HG02884 (cell line): Measurements from ENCODE around the gene PSMC3.

ENCODE experiments used
- ATAC-seq: cut with Tn5 transposase; IDR thresholded peaks from one replicate; pipeline ENCODE4 v1.9.1; 2021; ENCODE audit warnings: mild to moderate bottlenecking, moderate library complexity; ENCODE audit not compliant: unreplicated experiment

Gene PSMC3

DNA sequence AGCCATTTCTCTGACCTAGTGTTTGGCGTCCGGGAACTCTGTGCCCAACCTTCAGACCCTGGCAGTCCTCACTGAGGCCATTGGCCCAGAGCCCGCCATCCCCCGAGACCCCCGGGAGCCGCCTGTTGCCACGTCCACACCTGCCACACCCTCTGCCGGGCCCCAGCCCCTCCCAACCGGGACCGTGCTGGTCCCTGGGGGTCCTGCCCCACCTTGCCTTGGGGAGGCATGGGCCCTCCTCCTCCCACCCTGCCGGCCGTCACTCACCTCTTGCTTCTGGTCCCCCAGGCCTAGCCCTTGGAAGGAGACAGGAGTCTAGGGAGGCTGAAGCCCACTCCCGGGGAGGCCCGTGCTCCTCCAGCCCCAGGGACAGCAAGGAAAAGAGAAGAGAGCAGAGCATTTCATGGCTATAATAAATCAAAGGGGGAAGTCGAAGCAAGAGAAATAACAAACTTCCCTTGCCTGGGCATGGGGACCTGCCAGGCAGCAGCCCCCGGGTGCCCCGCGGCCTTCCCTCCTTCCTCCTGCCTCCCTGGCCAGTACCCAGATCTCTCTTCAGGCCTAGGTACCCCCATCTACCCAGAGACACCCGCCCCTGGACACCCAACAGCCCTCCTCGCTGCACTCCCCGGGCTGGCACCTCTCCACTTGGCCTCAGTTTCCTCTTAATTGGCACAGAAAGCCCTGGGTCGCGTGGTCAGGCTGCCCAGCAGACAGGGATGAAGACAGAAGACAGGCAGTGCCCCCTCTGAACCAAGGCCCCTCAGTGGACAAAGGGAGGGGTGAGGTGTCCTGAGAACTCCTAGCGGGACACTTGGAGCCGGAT lies 30.8 kb downstream of the PSMC3 start:
- no peak for ATAC-seq

DNA sequence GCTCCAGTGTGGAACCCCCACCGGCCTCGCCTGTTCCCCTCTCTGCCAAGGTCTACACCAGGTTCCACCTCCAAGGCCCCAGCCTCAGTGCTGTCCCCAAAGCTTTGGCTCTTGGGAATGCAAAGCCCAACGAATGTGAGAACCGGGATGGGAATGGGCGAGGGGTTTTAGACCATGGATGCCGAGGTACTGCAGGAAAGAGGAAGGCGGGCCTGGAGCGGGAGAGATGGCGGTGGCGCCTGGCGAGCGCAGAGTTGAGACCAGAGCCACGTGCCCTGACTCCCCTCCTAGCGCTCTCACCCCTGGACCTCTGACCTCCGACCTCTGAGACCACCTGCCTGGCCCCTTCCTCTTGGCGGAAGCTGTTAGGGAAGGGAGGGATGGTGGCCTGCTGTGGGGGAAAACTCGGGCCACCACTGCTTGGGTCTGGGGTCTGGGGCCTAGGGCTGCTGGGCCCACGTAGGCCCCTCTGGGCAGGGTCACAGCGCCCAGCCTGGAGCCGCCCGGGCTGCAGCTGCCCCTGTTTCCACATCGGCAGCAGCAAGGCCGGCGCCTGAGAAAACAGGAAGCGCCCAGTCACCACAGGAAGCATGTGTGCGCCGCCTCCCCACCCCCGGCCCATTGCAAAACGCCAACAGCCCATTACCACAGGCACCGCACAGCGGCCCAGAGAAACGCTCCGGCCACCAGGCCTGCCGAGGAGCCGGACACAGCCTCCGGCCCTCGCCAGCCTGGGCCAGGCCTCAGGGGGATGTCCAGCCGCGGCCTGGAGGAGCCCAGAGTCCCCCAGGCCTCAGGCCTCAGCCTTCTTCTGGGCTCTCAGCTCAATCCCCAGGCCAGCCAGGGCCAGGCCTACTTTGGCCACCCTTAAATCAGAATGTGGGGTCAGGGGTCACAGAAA lies 31.7 kb downstream of the PSMC3 start:
- no peak for ATAC-seq

DNA sequence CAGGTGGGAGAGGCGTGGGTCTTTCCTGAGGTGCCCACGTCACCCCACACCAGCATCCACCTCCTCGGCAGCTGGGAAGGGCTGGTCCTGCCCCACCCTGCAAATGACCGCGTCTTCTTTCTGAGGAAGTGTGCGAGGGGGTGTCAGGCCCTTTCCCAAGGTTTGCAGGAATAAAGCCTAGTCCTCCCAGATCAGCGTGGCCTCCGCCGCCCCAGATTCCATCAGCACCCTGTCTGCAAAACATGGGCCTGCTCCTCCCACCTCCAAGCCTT lies 32.3 kb downstream of the PSMC3 start:
- ATAC-seq = no peak

DNA sequence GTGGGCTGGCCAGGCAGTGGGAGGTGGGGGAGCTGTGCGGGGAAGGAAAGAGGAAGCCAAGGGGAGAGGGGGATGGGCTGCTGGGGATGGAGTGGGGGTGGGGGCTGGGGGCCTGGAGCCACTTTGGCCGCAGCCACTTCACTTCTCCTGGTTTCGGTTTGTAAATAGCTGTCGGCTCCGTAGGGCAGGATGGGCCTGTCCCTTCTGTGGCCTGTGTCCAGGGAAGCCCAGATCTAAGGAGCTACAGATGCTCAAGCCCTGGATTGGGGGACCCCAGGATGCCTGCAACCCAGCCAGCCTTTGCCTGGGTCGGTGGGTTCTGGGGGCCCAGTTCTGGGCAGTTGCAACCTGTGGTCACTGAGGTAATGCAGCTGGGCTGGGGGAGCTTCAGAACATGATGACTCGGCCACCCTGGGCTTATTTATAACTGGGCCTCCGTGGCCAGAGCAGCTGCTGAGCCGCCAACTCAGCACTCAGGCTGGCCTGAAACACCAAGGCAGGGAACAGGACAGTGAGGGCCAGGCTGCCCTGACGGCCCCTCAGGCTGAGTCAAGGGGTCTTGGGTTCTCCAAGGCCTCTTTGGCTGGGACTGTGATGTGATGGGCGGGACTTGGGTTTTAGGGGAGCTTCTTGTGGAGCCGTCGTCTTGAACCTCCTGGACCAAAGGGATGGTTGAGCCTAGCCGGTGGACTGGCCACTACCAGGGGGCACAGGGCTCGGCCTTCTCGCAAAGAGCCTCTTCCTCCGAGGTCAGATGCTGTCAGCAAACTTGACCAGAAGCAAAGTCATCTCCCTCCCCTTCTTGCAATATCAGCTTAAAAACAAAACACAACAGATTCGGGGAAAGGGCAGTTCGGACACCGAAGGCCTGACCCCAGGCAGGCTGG lies 32.8 kb downstream of the PSMC3 start:
- no peak for ATAC-seq

GRCh38 chr11:47392546-47393162 lies 33.6 kb downstream of the PSMC3 start:
- ATAC-seq = no peak

DNA sequence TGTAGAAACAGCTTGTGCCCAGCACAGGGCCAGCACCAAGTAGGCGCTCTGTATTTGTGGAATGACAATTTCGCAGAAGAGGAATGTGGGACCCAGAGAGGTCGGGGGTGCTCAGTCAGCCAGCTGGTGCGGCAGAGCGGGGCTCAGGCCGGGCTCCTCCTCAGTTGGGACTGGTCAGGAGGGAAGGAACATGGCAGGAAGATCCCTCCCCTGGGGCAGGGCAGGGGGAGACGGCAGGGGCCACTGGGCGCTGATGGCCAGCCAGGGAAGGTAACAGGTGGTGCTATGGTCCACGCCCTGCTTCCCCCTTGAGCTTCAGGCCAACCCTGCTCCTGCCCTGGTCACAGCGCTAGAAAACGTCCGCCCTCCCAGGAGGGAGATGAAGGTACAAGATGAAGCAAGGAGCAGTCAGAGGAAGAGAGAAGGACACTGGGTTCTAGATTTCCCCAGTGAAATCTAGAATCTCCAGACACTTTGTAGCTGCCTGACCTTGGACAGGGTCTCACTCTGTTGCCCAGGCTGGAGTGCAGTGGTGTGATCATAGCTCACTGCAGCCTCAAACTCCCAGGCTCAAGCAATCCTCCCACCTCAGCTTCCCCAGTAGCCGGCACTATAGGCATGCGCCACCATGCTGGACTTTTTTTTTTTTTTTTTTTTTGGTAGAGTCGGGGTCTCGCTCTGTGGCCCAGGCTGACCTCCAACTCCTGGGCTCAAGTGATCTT lies 34.4 kb downstream of the PSMC3 start:
- ATAC-seq = no peak

DNA sequence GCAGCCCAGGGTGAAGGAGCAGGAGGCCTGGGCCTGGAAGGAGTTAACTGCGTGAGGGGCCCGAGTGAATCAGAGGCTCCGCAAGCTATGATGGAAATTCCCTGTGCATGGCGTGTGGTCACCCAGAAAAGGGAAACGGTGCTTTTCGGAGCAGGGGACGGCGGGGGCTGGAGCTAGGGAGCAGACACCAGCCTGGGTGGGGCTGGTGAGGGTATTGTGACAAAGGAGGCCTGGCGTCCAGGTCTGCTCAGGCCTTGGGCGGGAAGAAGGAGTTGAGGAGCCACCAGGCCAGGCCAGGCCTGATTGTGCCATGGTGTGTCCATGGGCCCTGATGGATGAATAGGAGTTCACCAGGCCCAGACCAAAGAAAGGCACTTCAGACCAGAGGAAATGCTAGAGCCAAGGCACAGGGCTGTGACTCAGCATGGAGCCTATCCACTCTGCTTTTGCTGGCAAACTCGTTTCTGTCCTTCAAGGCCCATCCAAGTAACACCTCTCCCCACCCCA lies 35.1 kb downstream of the PSMC3 start:
- ATAC-seq = no peak

GRCh38 chr11:47390422-47390760 lies 35.8 kb downstream of the PSMC3 start:
- no peak for ATAC-seq

DNA sequence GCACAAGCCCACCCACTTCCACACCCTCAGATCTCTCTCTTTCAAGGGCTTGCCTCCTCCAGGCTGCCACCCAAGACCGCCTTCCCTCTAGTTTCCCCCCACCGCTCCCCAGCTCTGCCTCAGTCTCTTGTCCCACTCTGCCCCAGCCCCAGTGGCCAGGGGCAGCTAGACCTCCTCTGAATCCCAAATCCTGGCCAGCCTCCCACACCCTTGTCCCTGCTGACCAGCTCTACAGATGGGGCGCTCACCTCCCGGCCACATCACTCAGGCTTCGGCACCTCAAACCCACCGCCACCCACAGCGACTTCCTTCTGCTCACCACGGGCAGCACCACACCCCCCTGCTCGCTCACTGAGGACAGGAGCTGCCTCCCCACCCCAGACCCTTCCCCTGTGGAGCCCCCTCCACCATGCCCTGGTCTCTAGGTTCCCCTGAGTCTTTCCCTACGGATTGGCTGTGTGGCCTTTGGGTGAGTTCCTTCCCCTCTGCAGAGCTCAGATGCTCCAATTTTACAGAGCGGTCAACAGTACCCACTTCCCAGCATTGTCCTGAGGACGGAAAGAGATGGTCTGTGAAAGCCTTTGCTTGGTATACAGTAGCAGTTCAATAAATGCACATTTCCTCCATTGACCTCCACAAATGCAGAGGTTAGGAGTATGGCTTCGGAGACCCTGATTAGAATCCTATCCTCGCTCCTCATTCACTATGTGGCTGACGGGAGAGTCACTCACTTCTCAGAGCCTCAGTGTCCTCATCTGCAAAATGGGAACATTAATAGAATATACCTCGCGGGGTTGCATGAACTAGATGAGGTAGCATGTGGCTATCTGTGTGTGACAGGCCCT lies 36.4 kb downstream of the PSMC3 start:
- no peak for ATAC-seq

DNA sequence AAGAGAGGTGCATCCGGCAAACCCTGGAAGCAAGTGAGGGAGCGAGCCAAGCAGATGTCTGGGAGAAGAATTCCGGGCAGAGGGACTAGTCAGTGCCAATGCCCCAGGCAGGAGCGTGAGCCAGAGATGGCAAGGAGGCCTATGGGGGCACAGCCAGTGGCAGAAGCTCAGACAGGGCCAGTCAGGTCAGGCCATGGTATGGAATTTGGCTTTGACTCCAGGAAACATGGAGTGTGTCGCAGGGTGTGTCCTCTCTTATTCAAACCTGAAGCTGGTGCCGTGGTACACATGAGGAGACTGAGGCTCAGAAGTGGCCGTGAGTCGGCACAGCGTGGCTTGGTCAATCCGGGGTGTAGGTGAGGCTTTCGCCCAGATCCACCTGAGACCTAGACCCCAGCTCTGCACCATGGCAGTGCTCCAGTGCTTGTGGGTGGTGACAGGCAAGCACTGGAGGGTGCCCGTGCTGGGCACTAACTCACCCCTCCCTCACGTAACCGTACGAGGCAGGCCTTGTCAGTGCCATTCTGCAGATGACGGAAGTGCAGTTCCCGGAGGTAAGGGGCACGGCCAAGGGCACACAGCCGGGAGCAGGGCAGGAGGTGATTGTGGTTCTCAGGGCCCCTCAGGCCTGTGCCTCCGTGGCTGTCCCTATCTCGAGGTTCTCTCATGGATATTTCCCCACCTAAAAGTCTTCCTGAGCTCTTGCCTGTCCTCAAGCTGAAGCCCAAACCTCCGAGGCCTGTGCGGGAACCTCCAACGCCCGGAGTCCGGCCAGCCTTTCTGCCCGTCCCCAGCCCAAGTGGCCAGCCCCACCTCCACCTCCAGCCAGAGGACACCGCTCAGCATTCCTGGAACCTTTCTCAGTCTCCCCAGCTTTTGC lies 37.3 kb downstream of the PSMC3 start:
- no peak for ATAC-seq

- ATAC-seq = no peak
These were observed 38.1 kb downstream of the PSMC3 start for GRCh38 chr11:47387944-47388696.

GRCh38 chr11:47384498-47384897 lies 41.7 kb downstream of the PSMC3 start:
- ATAC-seq = no peak

GRCh38 chr11:47383071-47383470 lies 43.2 kb downstream of the PSMC3 start:
- no peak for ATAC-seq

DNA sequence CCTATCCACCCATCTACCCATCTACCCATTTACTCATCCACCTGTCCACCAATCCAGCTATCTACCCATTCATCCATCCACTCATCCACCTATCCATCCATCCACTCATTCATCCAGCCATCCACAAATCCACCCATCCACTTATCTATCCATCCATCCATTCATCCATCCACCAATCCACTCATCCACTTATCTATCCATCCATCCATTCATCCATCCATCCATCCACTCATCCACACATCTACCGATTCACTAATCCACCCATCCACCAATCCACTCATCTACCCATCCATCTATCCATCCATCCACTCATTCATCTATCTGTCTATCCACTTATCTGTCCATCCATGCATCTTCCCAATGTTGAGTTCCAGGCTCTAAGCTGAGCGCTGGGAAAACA lies 46.2 kb downstream of the PSMC3 start:
- no peak for ATAC-seq

DNA sequence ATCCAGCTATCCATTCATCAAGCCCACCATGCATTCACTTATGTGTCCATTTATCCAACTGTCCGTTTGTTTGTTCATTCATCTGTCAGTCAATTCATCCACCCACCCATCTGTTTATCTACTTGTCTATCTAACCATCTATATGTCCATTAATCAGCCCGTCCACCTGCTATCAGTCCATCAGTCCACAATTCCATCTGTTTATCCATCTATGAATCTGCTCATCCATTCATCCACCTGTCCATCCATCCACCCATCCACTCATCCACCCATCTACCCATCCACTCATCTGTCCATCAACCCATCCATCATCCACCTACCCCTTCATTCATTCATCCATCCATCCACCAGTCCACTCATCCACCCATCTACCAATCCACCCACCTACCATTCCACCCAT lies 46.9 kb downstream of the PSMC3 start:
- no peak for ATAC-seq

GRCh38 chr11:47378836-47379170 lies 47.4 kb downstream of the PSMC3 start:
- ATAC-seq = peak; percentile 5

- ATAC-seq = peak; percentile 83
These were observed 48.0 kb downstream of the PSMC3 start, which contains the start of gene SPI1 for GRCh38 chr11:47378010-47378835. TSS of gene SPI1 (minus strand) at chr11:47378547. CDS start at chr11:47378353, 194 bp downstream.
